ENCODE data around the gene RPL7A.

The RPL7A gene

GRCh38 chr9:133380734-133381133 is 32.7 kb downstream of the RPL7A start:
- H3K4me3 ChIP-seq = no peak overlapping the region
- DNase-seq (ENCODE audit: low spot score) = no peak
- TF ChIP-seq CTCF (IDR thresholded peaks at IDR 0.05) = no peak
- no peak overlapping the region for H3K27ac ChIP-seq

DNA sequence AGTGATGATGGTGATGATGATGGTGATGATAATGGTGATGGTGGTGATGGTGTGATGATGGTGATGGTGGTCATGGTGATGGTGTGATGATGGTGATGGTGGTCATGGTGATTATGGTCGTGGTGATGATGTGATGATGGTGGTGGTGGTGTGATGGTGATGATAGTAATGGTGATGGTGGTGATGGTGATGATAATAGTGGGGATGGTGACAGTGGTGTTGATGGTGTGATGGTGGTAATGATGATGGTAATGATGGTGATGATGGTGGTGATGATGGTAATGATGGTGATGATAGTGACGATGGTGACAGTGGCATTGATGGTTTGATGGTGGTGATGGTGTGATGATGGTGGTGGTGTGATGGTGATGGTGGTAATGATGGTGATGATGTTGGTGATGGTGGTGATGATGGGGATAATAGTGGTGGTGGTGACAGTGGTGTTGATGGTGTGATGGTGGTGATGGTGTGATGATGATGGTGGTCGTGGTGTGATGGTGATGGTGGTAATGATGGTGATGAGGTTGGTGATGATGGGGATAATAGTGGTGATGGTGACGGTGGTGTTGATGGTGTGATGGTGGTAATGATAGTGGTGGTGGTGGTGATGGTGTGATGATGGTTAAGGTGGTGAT is 34.6 kb downstream of the RPL7A start:
- no peak for DNase-seq (ENCODE audit: low spot score)
- Histone ChIP-seq H3K4me3 (no peak overlapping the region), H3K27ac (no peak overlapping the region)
- TF ChIP-seq CTCF (IDR thresholded peaks at IDR 0.05) = no peak

DNA sequence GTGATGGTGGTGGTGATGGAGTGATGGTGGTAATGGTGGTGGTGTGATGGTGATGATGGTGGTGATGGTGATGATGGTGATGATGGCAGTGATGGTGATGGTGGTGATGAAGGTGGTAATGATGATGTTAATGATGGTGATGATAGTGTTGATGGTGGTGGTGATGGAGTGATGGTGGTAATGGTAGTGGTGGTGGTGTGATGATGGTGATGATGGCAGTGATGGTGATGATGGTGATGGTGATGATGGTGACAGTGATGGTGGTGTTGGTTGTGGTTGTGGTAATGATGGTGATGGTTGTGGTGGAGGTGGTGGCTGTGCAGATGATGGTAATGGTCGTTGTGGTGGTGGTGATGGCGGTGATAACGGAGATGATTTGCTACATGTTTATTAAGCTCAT is 35.4 kb downstream of the RPL7A start:
- H3K4me3 ChIP-seq = no peak overlapping the region
- no peak for DNase-seq (ENCODE audit: low spot score)
- TF ChIP-seq CTCF (IDR thresholded peaks at IDR 0.05) = no peak
- H3K27ac ChIP-seq = no peak overlapping the region

GRCh38 chr9:133384736-133385321 is 36.8 kb downstream of the RPL7A start:
- no peak for DNase-seq (ENCODE audit: low spot score)
- TF ChIP-seq CTCF (IDR thresholded peaks at IDR 0.05) = no peak
- Histone ChIP-seq H3K27ac (no peak overlapping the region), H3K4me3 (no peak overlapping the region)

DNA sequence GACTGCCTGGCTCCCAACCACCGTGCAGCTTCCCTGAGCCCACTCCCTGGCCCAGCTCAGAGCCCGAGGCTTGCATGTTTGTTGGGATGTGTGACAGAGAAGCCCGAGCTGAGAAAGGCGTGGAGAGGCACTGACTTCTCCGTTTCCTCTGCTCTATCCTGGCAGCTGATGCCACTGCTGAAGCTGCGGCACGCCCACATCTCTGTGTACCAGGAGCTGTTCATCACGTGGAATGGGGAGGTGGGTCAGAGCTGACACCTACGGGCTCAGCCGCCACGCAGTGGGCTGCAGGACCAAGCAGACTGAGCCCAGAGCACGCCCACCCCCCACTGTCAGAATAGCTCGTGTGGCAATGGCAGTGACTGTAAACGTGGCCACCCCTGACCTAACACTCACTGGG is 37.4 kb downstream of the RPL7A start:
- H3K27ac ChIP-seq = no peak overlapping the region
- no peak overlapping the region for H3K4me3 ChIP-seq
- TF ChIP-seq CTCF (IDR thresholded peaks at IDR 0.05) = no peak
- no peak for DNase-seq (ENCODE audit: low spot score)

DNA sequence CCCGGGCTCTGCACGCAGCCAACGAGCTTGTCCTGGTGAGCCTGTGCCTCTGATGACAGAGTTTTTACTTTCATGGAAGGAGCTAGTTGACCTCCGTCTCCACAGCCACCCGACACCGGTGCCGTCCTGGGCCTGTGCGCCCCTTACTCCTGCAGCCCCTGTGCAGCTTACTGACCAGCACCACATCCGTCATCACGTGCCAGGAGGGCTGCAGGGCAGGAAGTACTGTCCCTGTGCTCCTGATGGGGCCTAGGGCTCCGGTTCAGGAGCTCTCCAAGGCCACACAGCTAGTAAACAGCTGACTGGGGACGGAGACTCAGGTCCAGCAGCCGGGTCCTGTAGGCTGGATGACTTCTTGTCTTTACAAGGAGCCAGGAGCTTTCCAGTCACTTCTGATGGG is 38.3 kb downstream of the RPL7A start:
- Histone ChIP-seq H3K27ac (no peak overlapping the region), H3K4me3 (no peak overlapping the region)
- DNase-seq (ENCODE audit: low spot score) = no peak
- TF ChIP-seq CTCF (IDR thresholded peaks at IDR 0.05) = no peak

DNA sequence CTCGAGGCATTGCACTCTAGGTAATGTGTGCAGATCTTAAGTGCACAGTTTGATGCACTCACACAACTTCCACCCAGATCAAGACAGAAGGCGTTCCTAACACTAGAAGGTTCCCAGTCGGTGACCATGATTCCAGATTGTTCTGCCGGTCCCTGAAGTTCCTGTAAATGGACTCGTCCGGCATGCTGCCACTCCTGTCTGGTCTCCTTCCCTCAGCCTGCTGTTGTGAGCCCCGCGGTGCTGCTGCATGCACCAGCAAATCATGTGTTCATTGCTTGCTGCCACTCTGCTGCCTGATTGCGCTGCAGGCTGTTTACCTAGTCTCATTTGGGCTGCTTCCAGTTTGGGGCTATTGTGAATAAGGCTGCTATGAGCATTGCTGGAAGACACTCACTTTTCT is 39.7 kb downstream of the RPL7A start:
- Histone ChIP-seq H3K4me3 (no peak overlapping the region), H3K27ac (no peak overlapping the region)
- DNase-seq (ENCODE audit: low spot score) = no peak
- no peak for TF ChIP-seq CTCF (IDR thresholded peaks at IDR 0.05)

Data from coronary artery (tissue), 2 donors.